Mucosa of descending colon (tissue), 3 donors: ENCODE results near the gene SPG7. TPM values are rescaled to one million over a fixed set of nuclear protein-coding genes. Genes with fewer than 3 reads are reported as not detected.
"Not testable (repeated sequence)": the region's sequence is repeated elsewhere in the genome, so short reads cannot be mapped to it uniquely, and the experiment has no call there.

Source experiments
- ATAC-seq: fragments of 200-7000 bp; cut with Tn5 transposase; one replicate; pipeline ENCODE4 v1.9.1; 2020; ENCODE audit warnings: mild to moderate bottlenecking, moderate library complexity
- DNase-seq, 3 donors: peaks; one replicate each; pipeline ENCODE4 v3.0.0-alpha.2; 2020
- H3K36me3 ChIP-seq: fragments of 200-600 bp; one replicate; pipeline ENCODE4 v1.8.0; 2021; ENCODE audit warnings: low read depth, mild to moderate bottlenecking
- H3K4me1 ChIP-seq: fragments of 200-600 bp; one replicate; pipeline ENCODE4 v1.8.0; 2021; ENCODE audit warnings: low read depth, mild to moderate bottlenecking
- H3K4me3 ChIP-seq: fragments of 200-600 bp; one replicate; pipeline ENCODE4 v1.8.0; 2021; ENCODE audit warnings: mild to moderate bottlenecking
- H3K9me3 ChIP-seq: fragments of 200-600 bp; one replicate; pipeline ENCODE4 v1.8.0; 2021; ENCODE audit warnings: mild to moderate bottlenecking
- CTCF ChIP-seq: fragments of 200-600 bp; IDR thresholded peaks from one replicate; pipeline ENCODE4 v1.8.0; 2022; ENCODE audit warnings: antibody characterized with exemption, mild to moderate bottlenecking
- intact Hi-C, 2 donors: fragments of 100-400 bp; cut with DNase I in 1 of 2; cut with micrococcal nuclease in 1 of 2; formaldehyde crosslinking; loops; one replicate each; pipeline versions ENCODE4 v1.11.0 to v1.11.1; 2022; cut with DNase I, micrococcal nuclease
- total RNA-seq, 3 donors: library from RNA; stranded (reverse); fragmentation: NEBNext Ultra II Directional in 2 of 3; extraction: Animal tissue kit (Norgen Biotek cat#: 25700) in 2 of 3; gene quantifications; one replicate each; pipeline versions ENCODE4 v1.2.1 to v1.2.4, GENCODE V29; 2021 to 2023
- donor health status: DM: no; HTN: no; CAD: no; lungs with moderate emphysema.
- donor health status: DM: no; HTN: no; CAD: no.
- donor health status: DM: no; HTN: yes; CAD: no.

The SPG7 gene
- total RNA-seq, 3 donors from 2014 or later: 112 to 137 (median 121) TPM

DNA sequence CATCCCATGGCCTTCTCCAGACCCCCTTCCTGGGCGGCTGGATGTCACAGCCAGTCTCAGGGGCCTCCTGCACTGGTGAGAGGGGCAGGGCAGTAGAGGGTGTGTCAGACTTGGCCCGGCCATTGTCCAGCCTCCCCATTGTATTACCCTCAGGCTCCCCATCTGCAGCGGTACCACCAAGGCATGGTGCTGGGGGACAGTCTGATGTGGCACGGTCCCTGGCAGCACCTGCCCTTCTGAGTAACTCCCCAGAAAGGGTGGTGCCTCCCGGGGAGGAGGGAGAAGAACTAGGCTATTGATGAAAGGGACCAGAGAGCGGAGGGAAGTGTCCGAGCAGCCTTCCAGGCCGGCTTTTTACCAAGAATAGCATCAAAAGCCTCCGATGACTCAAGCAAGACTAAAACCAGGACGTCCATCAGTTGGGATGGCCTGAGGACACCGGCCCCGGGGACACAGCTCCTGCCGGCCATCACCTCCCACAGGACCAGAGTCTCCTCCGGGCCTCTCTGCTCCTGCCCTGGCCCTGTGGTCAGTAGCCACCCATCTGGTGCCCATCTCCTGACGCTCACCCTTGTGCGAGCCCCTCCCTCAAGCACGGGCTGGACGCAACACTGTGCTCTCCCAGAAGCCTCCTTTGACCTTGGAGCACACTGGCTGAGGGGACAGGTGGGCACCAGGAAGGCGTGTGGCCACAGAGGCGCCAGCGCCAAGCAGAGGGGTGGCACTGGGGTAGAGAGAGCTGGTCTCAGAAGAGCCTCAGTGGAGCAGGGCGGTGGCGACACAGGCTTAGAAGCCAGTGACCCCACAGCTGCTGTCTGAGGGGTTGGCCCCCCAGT, 61.5 kb downstream of the SPG7 start:
- no peaks in the 10 kb centered on the region for H3K9me3 ChIP-seq
- DNase-seq: no peak

GRCh38 chr16:89570342-89570923, 62.2 kb downstream of the SPG7 start:
- no peak for TF ChIP-seq CTCF
- ATAC-seq: no peak
- Histone ChIP-seq H3K4me1 (peaks cover 28% of the 10 kb centered on the region), H3K4me3 (no peak overlapping the region), H3K36me3 (no peaks in the 10 kb centered on the region), H3K9me3 (no peaks in the 10 kb centered on the region)
- no peak for DNase-seq
- intact Hi-C loops: no loop called here

More for the DNA sequence above, 61.5 kb downstream of the SPG7 start:
- intact Hi-C loops: no loop called here
- peaks cover 29% of the 10 kb centered on the region for H3K4me1 ChIP-seq
- H3K36me3 ChIP-seq: no peaks in the 10 kb centered on the region
- no peak overlapping the region for H3K4me3 ChIP-seq
- TF ChIP-seq CTCF: no peak
- no peak for ATAC-seq

- intact Hi-C loops, H3K4me3 ChIP-seq, H3K9me3 ChIP-seq, ATAC-seq, H3K36me3 ChIP-seq, DNase-seq: not testable (repeated sequence)
- H3K4me1 ChIP-seq: peaks cover 24% of the 10 kb centered on the region
These were observed 62.9 kb downstream of the SPG7 start for GRCh38 chr16:89570983-89571598.

- ATAC-seq (no peak), DNase-seq (no peak)
- H3K4me1 ChIP-seq: peaks cover 21% of the 10 kb centered on the region
- H3K36me3 ChIP-seq: no peaks in the 10 kb centered on the region
- H3K4me3 ChIP-seq: no peak overlapping the region
- no peak for TF ChIP-seq CTCF
- intact Hi-C loops: no loop called here
- no peaks in the 10 kb centered on the region for H3K9me3 ChIP-seq
These were observed 63.4 kb downstream of the SPG7 start for GRCh38 chr16:89571636-89572035.

DNA sequence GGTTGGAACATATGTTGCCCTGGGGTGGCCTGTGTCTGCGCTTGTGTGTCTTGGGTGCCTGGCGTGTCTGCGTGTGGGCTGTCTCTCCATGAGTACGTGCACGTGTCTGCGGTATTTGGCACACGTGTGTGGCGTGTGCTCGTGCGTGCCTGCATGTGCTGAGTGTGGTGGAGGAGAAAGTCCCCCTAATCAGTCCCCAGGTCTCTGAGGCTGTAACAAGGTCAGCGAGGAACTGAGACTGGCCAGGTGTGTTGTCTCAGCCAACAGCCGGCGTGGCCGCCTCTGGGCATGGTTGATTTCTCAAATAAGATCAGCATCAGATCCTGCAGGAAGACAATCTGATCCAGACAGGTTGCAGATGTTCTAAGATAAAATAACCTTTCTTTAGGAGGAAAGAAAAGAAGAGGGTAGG, 63.9 kb downstream of the SPG7 start:
- DNase-seq (no peak), ATAC-seq (no peak)
- intact Hi-C loops: no loop called here
- H3K36me3 ChIP-seq: no peaks in the 10 kb centered on the region
- no peak overlapping the region for H3K4me3 ChIP-seq
- no peaks in the 10 kb centered on the region for H3K9me3 ChIP-seq
- peaks cover 21% of the 10 kb centered on the region for H3K4me1 ChIP-seq
- TF ChIP-seq CTCF: no peak
